D721Med (cell line): ENCODE data around the gene ANO1.

Source experiments
- DNase-seq: peaks from one replicate; pipeline ENCODE4 v3.0.0; 2011; ENCODE audit warnings: low spot score; ENCODE audit not compliant: insufficient read length
- FAIRE-seq: peaks from 2 replicates; lab custom pipeline; 2011; peaks lifted over from hg19 to GRCh38; lab: Jason Lieb, UNC
- CTCF ChIP-seq: IDR thresholded peaks from 2 replicates; pipeline ENCODE4 v1.5.1; 2012; ENCODE audit warnings: mild to moderate bottlenecking, control low read depth; ENCODE audit not compliant: insufficient read depth; ENCODE audit errors: missing control alignments

Gene ANO1

GRCh38 chr11:70176940-70177689 is 99.0 kb downstream of the ANO1 start:
- FAIRE-seq = no peak
- peak; percentile 40 for TF ChIP-seq CTCF
- DNase-seq = no peak

- FAIRE-seq (no peak), DNase-seq (no peak)
- TF ChIP-seq CTCF = no peak
Measured at GRCh38 chr11:70180906-70181305, 102.8 kb downstream of the ANO1 start.

GRCh38 chr11:70182266-70182665 is 104.1 kb downstream of the ANO1 start:
- no peak for TF ChIP-seq CTCF
- FAIRE-seq (no peak), DNase-seq (no peak)

GRCh38 chr11:70183032-70183431 is 104.9 kb downstream of the ANO1 start:
- FAIRE-seq (no peak), DNase-seq (no peak)
- TF ChIP-seq CTCF = no peak

GRCh38 chr11:70183483-70184176 is 105.5 kb downstream of the ANO1 start:
- DNase-seq = no peak
- no peak for TF ChIP-seq CTCF

GRCh38 chr11:70184396-70184795 is 106.3 kb downstream of the ANO1 start:
- no peak for TF ChIP-seq CTCF
- no peak for FAIRE-seq
- DNase-seq = no peak

More at GRCh38 chr11:70183483-70184176, 105.5 kb downstream of the ANO1 start:
- FAIRE-seq = no peak
